Activated T-cell treated with anti-CD3 and anti-CD28 coated beads, Interleukin-2, amount 50 U/mL, for 4 hours (primary cell): ENCODE data around the gene FLRT2. TPM values are rescaled to one million over a fixed set of nuclear protein-coding genes. Genes with fewer than 3 reads are reported as not detected.

Experiments
- ATAC-seq, 2 donors: fragments of 200-7000 bp; cut with Tn5 transposase; one replicate each; pipeline ENCODE4 v1.10.0; 2021
- DNase-seq: peaks from one replicate; pipeline ENCODE4 v3.0.0-alpha.2; 2020
- H3K27me3 Mint-ChIP-seq: one replicate; pipeline ENCODE4 v1.8.0; 2021; ENCODE audit warnings: low read depth, mixed read lengths
- H3K36me3 Mint-ChIP-seq: one replicate; pipeline ENCODE4 v1.8.0; 2022; ENCODE audit warnings: mixed read lengths; ENCODE audit not compliant: insufficient read depth
- H3K4me1 Mint-ChIP-seq: one replicate; pipeline ENCODE4 v1.8.0; 2021; ENCODE audit warnings: low read depth, mixed read lengths
- H3K4me3 Mint-ChIP-seq: one replicate; pipeline ENCODE4 v1.8.0; 2021; ENCODE audit warnings: mild to moderate bottlenecking, moderate library complexity, mixed read lengths
- H3K9me3 Mint-ChIP-seq: one replicate; pipeline ENCODE4 v1.8.0; 2021; ENCODE audit warnings: mixed read lengths
- total RNA-seq, 3 donors: library from RNA; stranded (reverse); gene quantifications; one replicate each; pipeline ENCODE4 v1.2.1, GENCODE V29; 2021

The FLRT2 gene
- total RNA-seq, 3 donors from 2014 or later, result 0.18 TPM; not detected in 2

DNA sequence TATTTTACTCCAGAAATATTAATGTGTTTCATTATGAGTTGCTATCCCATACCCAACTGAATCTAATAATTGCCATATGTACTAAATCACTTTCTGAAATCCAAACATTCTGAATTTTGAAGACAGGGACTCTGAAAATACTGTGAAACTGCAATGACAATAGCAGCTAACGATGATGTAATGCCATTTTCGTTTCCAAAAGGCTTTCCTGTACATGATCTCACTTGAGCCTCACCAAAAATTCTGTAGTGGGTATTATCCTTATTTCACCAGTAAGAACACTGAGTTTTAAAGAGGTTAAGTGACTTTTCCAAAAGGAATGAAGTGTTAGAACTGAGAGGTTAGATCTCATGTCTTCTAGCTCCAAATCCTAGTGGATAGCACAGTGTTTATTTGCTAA, 133.3 kb downstream of the FLRT2 start:
- H3K36me3 Mint-ChIP-seq, result no peaks in the 10 kb centered on the region
- H3K9me3 Mint-ChIP-seq, result peaks cover 6% of the 10 kb centered on the region
- DNase-seq, result no peak
- ATAC-seq, result no peak
- no peak overlapping the region for H3K4me3 Mint-ChIP-seq
- H3K27me3 Mint-ChIP-seq, result no peaks in the 10 kb centered on the region
- no peaks in the 10 kb centered on the region for H3K4me1 Mint-ChIP-seq

DNA sequence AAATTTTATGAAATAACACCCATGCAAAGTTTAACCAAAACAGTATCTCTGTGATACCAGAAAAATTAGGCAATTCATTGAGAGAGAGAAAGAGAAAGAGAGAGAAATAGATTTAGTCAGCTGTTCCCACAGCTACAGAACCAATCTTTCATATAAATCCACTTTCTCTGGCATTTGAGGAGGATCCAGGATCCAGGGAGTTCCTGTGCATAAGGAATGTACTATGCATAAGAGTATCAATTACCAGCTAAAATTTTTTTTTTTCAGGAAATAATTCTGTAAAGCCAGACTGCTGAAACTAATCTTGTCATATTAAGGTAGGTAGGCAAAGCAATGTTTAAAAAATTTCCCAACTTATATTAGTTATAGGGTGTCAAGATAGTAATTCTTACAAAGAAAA, 133.7 kb downstream of the FLRT2 start:
- H3K4me1 Mint-ChIP-seq, result no peaks in the 10 kb centered on the region
- DNase-seq (no peak), ATAC-seq (no peak)
- peaks cover 6% of the 10 kb centered on the region for H3K9me3 Mint-ChIP-seq
- no peaks in the 10 kb centered on the region for H3K27me3 Mint-ChIP-seq
- H3K4me3 Mint-ChIP-seq, result no peak overlapping the region
- H3K36me3 Mint-ChIP-seq, result no peaks in the 10 kb centered on the region

DNA sequence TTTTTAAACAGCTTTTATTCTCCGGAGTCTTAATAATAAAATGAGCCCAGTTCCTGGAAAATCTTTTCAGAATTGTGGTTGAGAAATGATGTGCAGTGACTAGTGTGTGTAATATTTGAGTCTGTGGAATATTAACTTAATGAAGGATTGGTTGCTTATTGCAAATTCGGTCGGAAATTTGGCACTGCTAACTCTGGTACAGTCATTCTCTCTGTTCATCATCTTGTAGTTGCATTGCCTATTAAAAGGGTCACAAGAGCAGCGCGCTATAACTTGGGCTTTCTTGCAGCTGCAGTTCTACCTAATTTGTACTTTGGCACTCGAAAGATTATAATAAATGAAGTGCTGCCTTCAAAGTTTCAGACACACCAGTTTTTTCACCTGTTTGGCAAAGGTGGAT, 146.0 kb downstream of the FLRT2 start:
- H3K9me3 Mint-ChIP-seq, result peaks cover 3% of the 10 kb centered on the region
- ATAC-seq (no peak), DNase-seq (no peak)
- no peaks in the 10 kb centered on the region for H3K4me1 Mint-ChIP-seq
- no peaks in the 10 kb centered on the region for H3K36me3 Mint-ChIP-seq
- H3K27me3 Mint-ChIP-seq, result no peaks in the 10 kb centered on the region
- no peak overlapping the region for H3K4me3 Mint-ChIP-seq

DNA sequence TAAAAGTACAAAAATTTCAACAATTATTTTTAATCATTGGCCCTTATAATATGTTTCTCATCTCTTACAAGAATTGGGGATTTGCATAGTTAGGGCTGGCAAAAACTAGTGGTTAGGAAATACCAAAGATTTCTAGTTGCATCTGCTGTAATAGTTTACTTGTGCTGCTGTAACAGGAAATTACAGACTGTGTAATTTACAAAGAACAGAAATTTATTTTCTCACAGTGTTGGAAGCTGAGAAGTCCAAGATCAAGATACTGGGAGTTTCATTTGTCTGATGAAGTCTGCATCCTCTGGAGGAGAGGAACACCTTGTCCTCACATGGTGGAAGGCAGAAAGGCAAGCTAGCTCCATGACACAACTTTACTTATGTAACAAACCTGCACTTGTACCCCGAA, 157.0 kb downstream of the FLRT2 start:
- H3K4me1 Mint-ChIP-seq, result no peaks in the 10 kb centered on the region
- no peak overlapping the region for H3K4me3 Mint-ChIP-seq
- DNase-seq, result no peak
- no peaks in the 10 kb centered on the region for H3K36me3 Mint-ChIP-seq
- no peaks in the 10 kb centered on the region for H3K27me3 Mint-ChIP-seq
- H3K9me3 Mint-ChIP-seq, result peaks cover 5% of the 10 kb centered on the region
- ATAC-seq, result no peak

DNA sequence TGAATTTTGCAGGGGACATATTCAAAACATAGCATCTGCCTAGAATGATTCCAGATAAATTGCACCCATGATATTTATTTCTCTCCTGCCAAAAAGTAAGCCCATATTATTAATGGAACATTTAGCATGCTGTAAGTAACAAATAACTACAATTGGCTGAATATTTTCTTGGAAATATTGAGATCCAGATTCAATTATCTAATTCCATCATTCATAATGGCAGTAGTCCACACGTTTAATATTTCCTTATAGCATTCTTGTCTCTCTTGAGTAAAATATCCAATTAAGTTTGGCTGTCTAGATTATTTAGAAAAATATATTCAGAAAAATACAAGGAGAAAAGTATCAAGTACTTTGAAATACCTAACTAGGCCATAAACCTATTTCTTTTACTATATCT, 157.5 kb downstream of the FLRT2 start:
- H3K27me3 Mint-ChIP-seq, result no peaks in the 10 kb centered on the region
- no peaks in the 10 kb centered on the region for H3K36me3 Mint-ChIP-seq
- no peak overlapping the region for H3K4me3 Mint-ChIP-seq
- no peak for ATAC-seq
- H3K4me1 Mint-ChIP-seq, result no peaks in the 10 kb centered on the region
- H3K9me3 Mint-ChIP-seq, result peaks cover 3% of the 10 kb centered on the region
- no peak for DNase-seq

DNA sequence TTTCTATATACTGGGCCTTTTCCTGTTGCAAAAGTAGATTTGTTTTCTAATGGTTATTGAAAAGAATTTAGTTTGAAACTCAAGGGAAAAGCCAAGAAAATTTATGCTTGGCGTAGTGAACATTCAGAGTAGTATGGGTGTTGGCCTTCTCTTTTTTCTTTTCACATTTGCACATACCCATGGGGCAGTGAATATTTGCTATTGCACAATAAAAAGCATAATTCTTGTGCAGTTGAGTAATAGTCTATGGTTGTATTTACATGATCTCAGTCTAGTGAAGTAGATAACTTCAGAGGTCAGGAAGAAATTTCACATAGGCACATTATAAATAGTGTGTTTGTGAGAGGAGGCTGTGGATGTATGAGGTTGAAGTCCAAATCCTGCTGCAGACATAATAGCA, 158.1 kb downstream of the FLRT2 start:
- H3K27me3 Mint-ChIP-seq, result no peaks in the 10 kb centered on the region
- no peaks in the 10 kb centered on the region for H3K4me1 Mint-ChIP-seq
- no peak overlapping the region for H3K4me3 Mint-ChIP-seq
- H3K9me3 Mint-ChIP-seq, result peaks cover 3% of the 10 kb centered on the region
- ATAC-seq (no peak), DNase-seq (no peak)
- H3K36me3 Mint-ChIP-seq, result no peaks in the 10 kb centered on the region

DNA sequence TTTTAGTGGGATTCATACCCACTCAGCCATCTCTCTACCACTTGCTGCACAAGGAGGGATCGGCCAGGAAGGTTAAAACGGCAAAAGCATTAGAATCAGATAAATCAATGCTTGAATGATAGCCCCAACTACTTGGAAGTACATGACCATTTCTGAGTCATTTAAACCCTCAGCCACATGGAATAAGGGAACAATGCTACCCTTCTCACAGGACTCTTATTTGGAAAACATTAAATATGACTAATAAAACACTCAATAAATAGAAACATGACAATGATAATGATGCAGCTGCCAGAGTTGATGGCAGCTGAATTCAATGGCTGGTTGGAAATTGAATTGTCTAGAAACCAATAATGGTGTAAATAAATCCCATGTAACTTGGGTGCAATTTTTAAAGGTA, 165.4 kb downstream of the FLRT2 start:
- Mint-ChIP-seq H3K27me3 (no peaks in the 10 kb centered on the region), H3K9me3 (peaks cover 4% of the 10 kb centered on the region)
- ATAC-seq, result no peak

DNA sequence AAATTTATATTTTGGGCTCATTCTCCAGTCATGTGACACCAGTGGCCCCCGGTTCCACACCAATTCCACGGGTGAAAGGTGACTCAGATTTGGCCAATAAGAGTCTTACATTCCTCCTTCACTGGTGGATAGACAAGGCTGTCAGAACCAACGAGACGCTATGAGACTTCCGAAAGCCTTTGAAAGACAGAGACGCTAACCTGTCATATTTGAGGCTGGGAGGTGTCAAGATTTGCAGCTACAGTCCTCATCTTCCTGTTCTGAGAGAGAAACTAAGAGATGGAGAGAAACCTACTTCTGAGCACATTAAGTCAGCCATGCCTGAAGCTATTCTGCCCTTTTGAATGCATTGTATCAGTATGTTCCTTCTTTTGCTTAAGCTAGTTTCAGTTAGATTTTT, 171.2 kb downstream of the FLRT2 start:
- DNase-seq, result no peak
- no peaks in the 10 kb centered on the region for H3K36me3 Mint-ChIP-seq
- no peaks in the 10 kb centered on the region for H3K27me3 Mint-ChIP-seq
- no peaks in the 10 kb centered on the region for H3K4me1 Mint-ChIP-seq
- ATAC-seq, result no peak
- no peak overlapping the region for H3K4me3 Mint-ChIP-seq
- H3K9me3 Mint-ChIP-seq, result peaks cover 7% of the 10 kb centered on the region

More for the DNA sequence above, 165.4 kb downstream of the FLRT2 start:
- Mint-ChIP-seq H3K4me1 (no peaks in the 10 kb centered on the region), H3K4me3 (no peak overlapping the region), H3K36me3 (no peaks in the 10 kb centered on the region)
- DNase-seq, result no peak

DNA sequence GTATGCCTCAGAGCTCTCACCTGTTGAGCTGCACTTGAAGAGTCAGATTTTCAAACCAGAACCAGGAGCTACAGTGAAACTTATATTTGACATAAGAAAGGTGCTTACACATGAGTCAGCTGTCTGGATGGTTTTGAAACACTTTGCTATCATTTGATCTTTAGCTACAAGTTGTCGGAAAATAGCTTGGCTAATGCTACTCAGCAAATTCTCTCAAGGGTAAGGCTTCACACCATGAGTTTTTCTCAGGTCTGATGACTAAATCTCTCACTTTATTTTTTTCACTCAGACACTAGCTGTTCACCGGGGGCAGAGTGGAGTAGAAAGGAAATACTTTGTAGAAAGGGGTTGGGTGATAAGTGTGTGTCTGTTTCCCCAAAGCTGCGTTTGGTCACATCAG, 171.8 kb downstream of the FLRT2 start:
- Mint-ChIP-seq H3K27me3 (no peaks in the 10 kb centered on the region), H3K4me1 (no peaks in the 10 kb centered on the region), H3K9me3 (peaks cover 7% of the 10 kb centered on the region), H3K4me3 (no peak overlapping the region), H3K36me3 (no peaks in the 10 kb centered on the region)
- no peak for DNase-seq
- ATAC-seq, result no peak

DNA sequence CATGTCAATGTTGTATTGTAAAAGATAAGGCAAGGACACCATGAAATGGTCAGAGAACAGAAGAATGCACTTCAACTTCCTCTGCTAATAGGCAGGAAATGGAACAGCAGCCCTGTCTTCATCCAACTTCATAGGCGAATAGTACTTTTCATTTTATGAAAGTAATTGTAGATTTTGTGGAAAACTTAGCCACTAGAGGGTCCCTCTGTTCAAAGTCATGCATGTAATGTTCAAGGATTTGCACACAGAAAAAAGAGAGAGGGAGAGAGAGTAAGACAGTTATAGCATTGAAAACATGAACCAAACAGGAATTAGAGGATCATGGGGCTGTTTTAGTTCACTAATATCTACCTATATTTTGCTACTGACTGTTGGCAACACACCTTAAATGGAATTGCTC, 172.2 kb downstream of the FLRT2 start:
- Mint-ChIP-seq H3K4me3 (no peak overlapping the region), H3K4me1 (no peaks in the 10 kb centered on the region), H3K36me3 (no peaks in the 10 kb centered on the region), H3K27me3 (no peaks in the 10 kb centered on the region), H3K9me3 (peaks cover 7% of the 10 kb centered on the region)
- DNase-seq (no peak), ATAC-seq (no peak)

DNA sequence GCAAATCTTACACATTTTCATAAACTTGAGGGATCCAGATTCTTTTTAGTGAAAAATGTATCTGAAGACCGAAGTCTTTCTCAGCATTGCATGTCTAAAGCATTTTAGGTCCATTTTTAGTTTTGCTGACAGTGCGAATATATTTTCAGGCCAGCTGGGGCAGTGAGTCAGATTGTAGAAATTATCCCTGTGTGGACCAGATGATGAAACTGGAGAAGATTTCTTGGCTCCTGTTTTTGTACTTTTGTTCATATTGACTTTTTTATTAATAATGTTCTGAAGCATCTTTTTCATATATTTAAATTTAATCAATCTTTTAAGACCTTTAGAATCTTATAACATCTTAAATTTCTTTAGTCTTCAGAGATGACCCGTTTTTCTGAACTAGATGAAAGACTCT, 173.1 kb downstream of the FLRT2 start:
- no peak for DNase-seq
- H3K9me3 Mint-ChIP-seq, result peaks cover 7% of the 10 kb centered on the region
- H3K4me3 Mint-ChIP-seq, result no peak overlapping the region
- ATAC-seq, result no peak
- no peaks in the 10 kb centered on the region for H3K27me3 Mint-ChIP-seq
- H3K36me3 Mint-ChIP-seq, result no peaks in the 10 kb centered on the region
- H3K4me1 Mint-ChIP-seq, result no peaks in the 10 kb centered on the region
